ENCODE measurements around the gene ARHGAP26.

DNA sequence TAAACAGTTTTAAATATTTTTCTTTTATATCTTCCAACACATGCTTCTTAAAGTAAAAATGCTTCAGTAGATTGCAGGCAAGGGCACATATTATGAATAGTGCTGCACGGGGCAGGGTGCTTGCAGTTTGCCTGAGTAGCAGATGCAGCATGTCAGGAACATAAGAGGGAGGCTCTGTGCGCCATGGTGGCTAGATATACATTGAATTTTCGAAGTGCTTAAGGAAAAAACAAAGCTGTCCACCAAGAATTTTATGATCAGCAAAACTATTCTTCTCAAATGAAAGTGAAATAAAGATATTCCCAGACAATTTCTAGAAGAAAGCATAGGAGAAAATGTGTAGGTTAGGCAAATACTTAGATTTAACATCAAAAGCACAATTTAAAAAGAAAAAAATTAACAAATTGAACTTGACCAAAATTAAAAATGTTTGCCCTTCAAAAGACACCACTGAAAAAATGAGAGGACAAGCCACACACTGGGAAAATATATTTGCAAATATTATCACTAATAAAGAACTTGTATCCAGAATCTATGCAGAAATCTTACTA is 420.2 kb downstream of the ARHGAP26 start:
- TF ChIP-seq, protein P1, sequence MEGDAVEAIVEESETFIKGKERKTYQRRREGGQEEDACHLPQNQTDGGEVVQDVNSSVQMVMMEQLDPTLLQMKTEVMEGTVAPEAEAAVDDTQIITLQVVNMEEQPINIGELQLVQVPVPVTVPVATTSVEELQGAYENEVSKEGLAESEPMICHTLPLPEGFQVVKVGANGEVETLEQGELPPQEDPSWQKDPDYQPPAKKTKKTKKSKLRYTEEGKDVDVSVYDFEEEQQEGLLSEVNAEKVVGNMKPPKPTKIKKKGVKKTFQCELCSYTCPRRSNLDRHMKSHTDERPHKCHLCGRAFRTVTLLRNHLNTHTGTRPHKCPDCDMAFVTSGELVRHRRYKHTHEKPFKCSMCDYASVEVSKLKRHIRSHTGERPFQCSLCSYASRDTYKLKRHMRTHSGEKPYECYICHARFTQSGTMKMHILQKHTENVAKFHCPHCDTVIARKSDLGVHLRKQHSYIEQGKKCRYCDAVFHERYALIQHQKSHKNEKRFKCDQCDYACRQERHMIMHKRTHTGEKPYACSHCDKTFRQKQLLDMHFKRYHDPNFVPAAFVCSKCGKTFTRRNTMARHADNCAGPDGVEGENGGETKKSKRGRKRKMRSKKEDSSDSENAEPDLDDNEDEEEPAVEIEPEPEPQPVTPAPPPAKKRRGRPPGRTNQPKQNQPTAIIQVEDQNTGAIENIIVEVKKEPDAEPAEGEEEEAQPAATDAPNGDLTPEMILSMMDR (IDR thresholded peaks at IDR 0.05; ENCODE audit: low read depth, low read length, poor library complexity, severe bottlenecking), result no peak
- TF ChIP-seq EZH2phosphoT487 (IDR thresholded peaks at IDR 0.05; ENCODE audit: borderline replicate concordance, low read length), result no peak

All from DOHH2 (cell line).